Hepatocyte (in vitro differentiated cells): ENCODE results near the gene VAV3.

ENCODE experiments used
- CTCF ChIP-seq: fragments of 200-600 bp; sonication (generic); IDR thresholded peaks from 2 replicates; pipeline ENCODE4 v1.5.1; 2016; ENCODE audit warnings: antibody characterized with exemption, mild to moderate bottlenecking; ENCODE audit not compliant: poor library complexity
- EZH2 ChIP-seq: fragments of 200-600 bp; sonication (generic); IDR thresholded peaks from 2 replicates; pipeline ENCODE4 v1.6.1; 2016; ENCODE audit warnings: antibody characterized with exemption, mild to moderate bottlenecking, borderline replicate concordance

- TF ChIP-seq CTCF = no peak
- TF ChIP-seq EZH2 = no peak
Measured at GRCh38 chr1:107666493-107666892, 298.5 kb downstream of the VAV3 start.
